HepG2 (cell line): ENCODE results near the gene DCDC1. TPM values are rescaled to one million over a fixed set of nuclear protein-coding genes. Genes with fewer than 3 reads are reported as not detected.

Experiments
- ATAC-seq: fragments of 200-7000 bp; cut with Tn5 transposase; 3 replicates; pipeline ENCODE4 v1.9.1; 2020; ENCODE audit warnings: mild to moderate bottlenecking, moderate library complexity
- BruUV-seq: library from RNA; stranded (reverse); fragments of 400-500 nt; replicated peaks from 2 replicates; lab custom pipeline; 2021; lab: Mats Ljungman, UMichigan
- CTCF ChIA-PET: fragments of 300-600 bp; formaldehyde crosslinking; extraction: SDS; loops from one replicate; lab custom pipeline; 2021; ENCODE audit warnings: low total read pairs, inconsistent platforms, low intra/inter-chr PET ratio; lab: Yijun Ruan, JAX
- POLR2A ChIA-PET: fragments of 350-600 bp; sonication (Branson Sonifier 250); formaldehyde crosslinking; loops from one replicate; lab custom pipeline; 2020; ENCODE audit warnings: antibody characterized with exemption, inconsistent platforms; lab: Yijun Ruan, JAX
- DNase-seq: peaks from one replicate; pipeline ENCODE4 v3.0.0-alpha.2; 2015; ENCODE audit warnings: low spot score
- FAIRE-seq: peaks from 3 replicates; lab custom pipeline; 2011; peaks lifted over from hg19 to GRCh38; lab: Jason Lieb, UNC
- H2AFZ ChIP-seq: one replicate; pipeline ENCODE4 v1.6.1; 2011; ENCODE audit warnings: low read length, inconsistent platforms
- H3K27ac ChIP-seq: fragments of 300-600 bp; 3 replicates; pipeline ENCODE4 v1.8.0; 2011; ENCODE audit warnings: mixed run types, mild to moderate bottlenecking, mixed read lengths, low read length, inconsistent platforms; ENCODE audit not compliant: insufficient read depth; ENCODE audit errors: extremely low read length
- H3K27me3 ChIP-seq, 2 experiments: fragments of 200-600 bp in 1 of 2; 2 replicates in 1 of 2; 3 replicates in 1 of 2; pipeline versions ENCODE4 v1.6.0 to v1.8.0; 2011; ENCODE audit warnings: low read length in 2 of 2, mild to moderate bottlenecking in 2 of 2, moderate library complexity in 2 of 2, inconsistent platforms in 1 of 2; ENCODE audit not compliant: insufficient read depth in 2 of 2, control insufficient read depth in 1 of 2
- H3K36me3 ChIP-seq, 2 experiments: fragments of 200-600 bp in 1 of 2; replicated peaks in 1 of 2; 2 replicates in 1 of 2; 3 replicates in 1 of 2; pipeline versions ENCODE4 v1.5.1 to v1.8.0; 2011; ENCODE audit warnings: low read length in 2 of 2, inconsistent platforms in 1 of 2; ENCODE audit not compliant: insufficient read depth in 2 of 2, control insufficient read depth in 1 of 2
- H3K4me1 ChIP-seq: 2 replicates; pipeline ENCODE4 v1.5.1; 2012; ENCODE audit warnings: low read length, inconsistent platforms; ENCODE audit not compliant: insufficient read depth
- H3K4me2 ChIP-seq: 2 replicates; pipeline ENCODE4 v1.6.0; 2011; ENCODE audit warnings: low read depth, low read length, inconsistent platforms
- H3K4me3 ChIP-seq, 3 experiments: fragments of 200-600 bp in 1 of 3; sonication (generic), shearing (Covaris generic) in 1 of 3; replicated peaks in 1 of 3; 2 replicates each; pipeline ENCODE4 v1.5.1; 2011 to 2016; ENCODE audit warnings: low read length in 3 of 3, inconsistent platforms in 2 of 3, low read depth in 2 of 3, mild to moderate bottlenecking in 2 of 3, control low read depth in 1 of 3, mixed read lengths in 1 of 3; ENCODE audit not compliant: insufficient read depth in 1 of 3
- H3K79me2 ChIP-seq: one replicate; pipeline ENCODE4 v1.6.1; 2011; ENCODE audit warnings: low read length, inconsistent platforms; ENCODE audit not compliant: insufficient read depth
- H3K9ac ChIP-seq: 2 replicates; pipeline ENCODE4 v1.6.0; 2011; ENCODE audit warnings: mild to moderate bottlenecking, low read depth, low read length, inconsistent platforms; ENCODE audit not compliant: insufficient read depth
- H3K9me3 ChIP-seq: 2 replicates; pipeline ENCODE4 v1.5.1; 2012; ENCODE audit warnings: mild to moderate bottlenecking, low read length
- H4K20me1 ChIP-seq: 2 replicates; pipeline ENCODE4 v1.6.0; 2011; ENCODE audit warnings: inconsistent platforms, mild to moderate bottlenecking, low read length, moderate library complexity; ENCODE audit not compliant: insufficient read depth
- HNRNPH1 ChIP-seq: fragments of 200-400 bp; formaldehyde crosslinking; optimal IDR thresholded peaks from 2 replicates; pipeline ENCODE3; 2017; ENCODE audit warnings: mild to moderate bottlenecking, low read depth, low read length
- JARID2 ChIP-seq: sonication (generic); formaldehyde crosslinking; IDR thresholded peaks from 2 replicates; pipeline ENCODE4 v1.8.1; 2023; ENCODE audit warnings: missing genetic modification reagents, inconsistent platforms; ENCODE audit not compliant: insufficient replicate concordance
- KDM2A ChIP-seq: sonication (generic); formaldehyde crosslinking; IDR thresholded peaks from 2 replicates; pipeline ENCODE4 v1.4.0; 2020; ENCODE audit warnings: low read depth, missing genetic modification reagents, borderline replicate concordance
- MYC ChIP-seq: sonication (generic); formaldehyde crosslinking; IDR thresholded peaks from 2 replicates; pipeline ENCODE4 v1.9.0; 2021; ENCODE audit warnings: missing genetic modification reagents, borderline replicate concordance
- POLR2AphosphoS2 ChIP-seq: IDR thresholded peaks from 2 replicates; pipeline ENCODE4 v1.6.1; 2011; ENCODE audit warnings: low read depth, low read length, improper control_type of control experiment
- PTBP1 ChIP-seq: fragments of 200-400 bp; formaldehyde crosslinking; IDR thresholded peaks from 2 replicates; pipeline ENCODE4 v1.6.1; 2018; ENCODE audit warnings: low read length, low read depth; ENCODE audit not compliant: poor library complexity, severe bottlenecking
- YEATS4 ChIP-seq: sonication (generic); formaldehyde crosslinking; IDR thresholded peaks from 2 replicates; pipeline ENCODE4 v1.4.0; 2020; ENCODE audit warnings: missing genetic modification reagents, borderline replicate concordance
- ZNF205 ChIP-seq: IDR thresholded peaks from 2 replicates; pipeline ENCODE4 v1.6.1; 2018; ENCODE audit warnings: missing biosample characterization, missing genetic modification reagents
- ZNF235 ChIP-seq: sonication (generic); formaldehyde crosslinking; IDR thresholded peaks from 2 replicates; pipeline ENCODE4 v1.8.1; 2023; ENCODE audit warnings: mild to moderate bottlenecking, missing genetic modification reagents, borderline replicate concordance
- WGBS: methylation state at CpG from one replicate; pipeline ENCODE4 v1.1.6; 2017; ENCODE audit warnings: low lambda C conversion rate; 5-methylcytosine and 5-hydroxymethylcytosine counted together
- in situ Hi-C: cut with HindIII; loops from 2 replicates; pipeline ENCODE4 v1.10.0; 2017; ENCODE audit warnings: low pct_unique_long_range_greater_than_20kb; ENCODE audit not compliant: extremely low pct_ligation_motif_present
- intact Hi-C: fragments of 100-400 bp; cut with micrococcal nuclease; formaldehyde crosslinking; loops from one replicate; pipeline ENCODE4 v1.10.0; 2022; ENCODE audit not compliant: unreplicated experiment
- polyA plus RNA-seq, 8 experiments: library from polyadenylated mRNA; depleted of rRNA in 3 of 8; stranded (reverse) in 7 of 8; unstranded in 1 of 8; fragments of >200 nt; fragmentation: Illumina TruSeq in 4 of 8; extraction: Trizol in 4 of 8; gene quantifications; 2 replicates each; pipeline versions ENCODE4 v1.2.1 to v1.2.3, GENCODE V29; 2011 to 2016; ENCODE audit warnings: low read depth in 4 of 8, missing spikeins in 1 of 8, mixed read lengths in 1 of 8; ENCODE audit not compliant: insufficient read depth in 1 of 8
- total RNA-seq, 5 experiments: library from RNA; depleted of rRNA; stranded (reverse); fragments of >200 nt; fragmentation: Illumina TruSeq; extraction: Trizol; gene quantifications; 2 replicates each; pipeline ENCODE4 v1.2.3, GENCODE V29; 2016; ENCODE audit warnings: low read depth in 1 of 5
- TF ChIP-seq, protein P1 (sequence below): sonication (generic); formaldehyde crosslinking; IDR thresholded peaks from 2 replicates; pipeline ENCODE4 v1.4.0; 2020; ENCODE audit warnings: missing genetic modification reagents, borderline replicate concordance
- TF ChIP-seq, protein P2 (sequence below): sonication (generic); formaldehyde crosslinking; IDR thresholded peaks from 2 replicates; pipeline ENCODE4 v1.5.0; 2020; ENCODE audit warnings: mild to moderate bottlenecking, missing genetic modification reagents
- TF ChIP-seq, protein P3 (sequence below): sonication (generic); formaldehyde crosslinking; IDR thresholded peaks from 2 replicates; pipeline ENCODE4 v1.5.1; 2020; ENCODE audit warnings: missing genetic modification reagents, mild to moderate bottlenecking, borderline replicate concordance

The DCDC1 gene
- total and polyA plus RNA-seq, 2 of the 13 experiments (the other 11 are each of a cell fraction or from before 2014, with no cell fraction given) = 0.12 to 0.27 TPM

DNA sequence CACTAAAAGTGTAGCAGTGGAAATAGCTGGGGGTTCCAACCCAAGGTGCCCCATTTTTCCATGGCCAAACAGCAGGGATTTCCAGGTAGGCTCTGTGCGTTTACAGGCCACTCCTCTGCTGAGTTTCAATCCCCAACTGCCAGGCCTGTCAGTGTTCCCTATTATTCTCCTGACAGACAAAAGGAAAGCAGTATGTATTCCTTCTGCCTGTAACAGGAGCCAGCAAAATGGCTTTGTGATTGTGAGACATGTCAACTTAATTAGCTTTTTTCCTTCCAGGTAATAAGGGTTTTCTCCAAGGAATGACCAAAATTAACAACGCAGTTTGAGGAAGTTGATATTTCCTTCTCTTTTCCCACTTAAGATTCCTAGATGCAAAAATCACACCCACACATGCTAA is 506.3 kb downstream of the DCDC1 start:
- H3K9me3 ChIP-seq = no peaks in the 10 kb centered on the region
- FAIRE-seq = no peak
- no TSS peak for BruUV-seq

DNA sequence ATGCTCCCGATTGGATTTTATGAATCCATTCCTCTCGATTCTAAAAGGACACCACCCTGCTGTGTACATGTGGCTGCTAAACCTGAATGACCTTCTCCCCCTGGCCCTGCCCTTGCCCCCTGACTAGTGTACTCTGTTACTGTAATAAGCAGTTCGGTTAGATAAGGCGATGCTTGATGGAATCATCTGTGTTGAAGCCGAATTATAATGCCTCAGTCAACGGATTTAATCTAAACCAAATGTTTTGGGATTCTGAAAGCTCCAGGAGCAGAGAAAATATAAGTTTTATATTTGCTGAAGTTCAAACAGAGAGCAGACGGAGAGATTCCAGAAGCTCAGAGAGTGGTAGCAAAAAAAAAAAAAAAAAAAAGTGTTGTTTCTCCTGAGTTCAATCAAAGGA is 508.0 kb downstream of the DCDC1 start:
- Histone ChIP-seq H3K36me3 (no peaks in the 10 kb centered on the region), H3K4me2 (no peak overlapping the region), H3K27me3 (no peaks in the 10 kb centered on the region), H2AFZ (no peak overlapping the region), H3K9me3 (no peaks in the 10 kb centered on the region), H3K9ac (no peak overlapping the region), H3K4me1 (no peaks in the 10 kb centered on the region), H3K4me3 (no peak overlapping the region), H3K27ac (no peak overlapping the region), H3K79me2 (no peaks in the 10 kb centered on the region), H4K20me1 (no peaks in the 10 kb centered on the region)
- BruUV-seq = no TSS peak
- POLR2A ChIA-PET = no interaction called here
- intact Hi-C loops = no loop called here
- FAIRE-seq (no peak), DNase-seq (no peak), ATAC-seq (no peak)
- 22% methylated on average over 7 of the region's 7 CpGs for WGBS
- CTCF ChIA-PET = no interaction called here
- in situ Hi-C loops = no loop called here
- TF ChIP-seq, protein P1, sequence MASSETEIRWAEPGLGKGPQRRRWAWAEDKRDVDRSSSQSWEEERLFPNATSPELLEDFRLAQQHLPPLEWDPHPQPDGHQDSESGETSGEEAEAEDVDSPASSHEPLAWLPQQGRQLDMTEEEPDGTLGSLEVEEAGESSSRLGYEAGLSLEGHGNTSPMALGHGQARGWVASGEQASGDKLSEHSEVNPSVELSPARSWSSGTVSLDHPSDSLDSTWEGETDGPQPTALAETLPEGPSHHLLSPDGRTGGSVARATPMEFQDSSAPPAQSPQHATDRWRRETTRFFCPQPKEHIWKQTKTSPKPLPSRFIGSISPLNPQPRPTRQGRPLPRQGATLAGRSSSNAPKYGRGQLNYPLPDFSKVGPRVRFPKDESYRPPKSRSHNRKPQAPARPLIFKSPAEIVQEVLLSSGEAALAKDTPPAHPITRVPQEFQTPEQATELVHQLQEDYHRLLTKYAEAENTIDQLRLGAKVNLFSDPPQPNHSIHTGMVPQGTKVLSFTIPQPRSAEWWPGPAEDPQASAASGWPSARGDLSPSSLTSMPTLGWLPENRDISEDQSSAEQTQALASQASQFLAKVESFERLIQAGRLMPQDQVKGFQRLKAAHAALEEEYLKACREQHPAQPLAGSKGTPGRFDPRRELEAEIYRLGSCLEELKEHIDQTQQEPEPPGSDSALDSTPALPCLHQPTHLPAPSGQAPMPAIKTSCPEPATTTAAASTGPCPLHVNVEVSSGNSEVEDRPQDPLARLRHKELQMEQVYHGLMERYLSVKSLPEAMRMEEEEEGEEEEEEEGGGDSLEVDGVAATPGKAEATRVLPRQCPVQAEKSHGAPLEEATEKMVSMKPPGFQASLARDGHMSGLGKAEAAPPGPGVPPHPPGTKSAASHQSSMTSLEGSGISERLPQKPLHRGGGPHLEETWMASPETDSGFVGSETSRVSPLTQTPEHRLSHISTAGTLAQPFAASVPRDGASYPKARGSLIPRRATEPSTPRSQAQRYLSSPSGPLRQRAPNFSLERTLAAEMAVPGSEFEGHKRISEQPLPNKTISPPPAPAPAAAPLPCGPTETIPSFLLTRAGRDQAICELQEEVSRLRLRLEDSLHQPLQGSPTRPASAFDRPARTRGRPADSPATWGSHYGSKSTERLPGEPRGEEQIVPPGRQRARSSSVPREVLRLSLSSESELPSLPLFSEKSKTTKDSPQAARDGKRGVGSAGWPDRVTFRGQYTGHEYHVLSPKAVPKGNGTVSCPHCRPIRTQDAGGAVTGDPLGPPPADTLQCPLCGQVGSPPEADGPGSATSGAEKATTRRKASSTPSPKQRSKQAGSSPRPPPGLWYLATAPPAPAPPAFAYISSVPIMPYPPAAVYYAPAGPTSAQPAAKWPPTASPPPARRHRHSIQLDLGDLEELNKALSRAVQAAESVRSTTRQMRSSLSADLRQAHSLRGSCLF (CRISPR knock-in tag) = no peak
- TF ChIP-seq ZNF205 (CRISPR knock-in tag) = no peak
- TF ChIP-seq HNRNPH1 = no peak
- TF ChIP-seq, protein P2, sequence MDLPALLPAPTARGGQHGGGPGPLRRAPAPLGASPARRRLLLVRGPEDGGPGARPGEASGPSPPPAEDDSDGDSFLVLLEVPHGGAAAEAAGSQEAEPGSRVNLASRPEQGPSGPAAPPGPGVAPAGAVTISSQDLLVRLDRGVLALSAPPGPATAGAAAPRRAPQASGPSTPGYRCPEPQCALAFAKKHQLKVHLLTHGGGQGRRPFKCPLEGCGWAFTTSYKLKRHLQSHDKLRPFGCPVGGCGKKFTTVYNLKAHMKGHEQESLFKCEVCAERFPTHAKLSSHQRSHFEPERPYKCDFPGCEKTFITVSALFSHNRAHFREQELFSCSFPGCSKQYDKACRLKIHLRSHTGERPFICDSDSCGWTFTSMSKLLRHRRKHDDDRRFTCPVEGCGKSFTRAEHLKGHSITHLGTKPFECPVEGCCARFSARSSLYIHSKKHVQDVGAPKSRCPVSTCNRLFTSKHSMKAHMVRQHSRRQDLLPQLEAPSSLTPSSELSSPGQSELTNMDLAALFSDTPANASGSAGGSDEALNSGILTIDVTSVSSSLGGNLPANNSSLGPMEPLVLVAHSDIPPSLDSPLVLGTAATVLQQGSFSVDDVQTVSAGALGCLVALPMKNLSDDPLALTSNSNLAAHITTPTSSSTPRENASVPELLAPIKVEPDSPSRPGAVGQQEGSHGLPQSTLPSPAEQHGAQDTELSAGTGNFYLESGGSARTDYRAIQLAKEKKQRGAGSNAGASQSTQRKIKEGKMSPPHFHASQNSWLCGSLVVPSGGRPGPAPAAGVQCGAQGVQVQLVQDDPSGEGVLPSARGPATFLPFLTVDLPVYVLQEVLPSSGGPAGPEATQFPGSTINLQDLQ (CRISPR knock-in tag) = no peak
- no peak for TF ChIP-seq ZNF235 (CRISPR knock-in tag)

More for the DNA sequence above, 506.3 kb downstream of the DCDC1 start:
- no peak for TF ChIP-seq KDM2A (CRISPR knock-in tag)
- no peak for TF ChIP-seq POLR2AphosphoS2
- TF ChIP-seq YEATS4 = no peak
- no peak for TF ChIP-seq MYC (CRISPR knock-in tag)
- TF ChIP-seq, protein P3, sequence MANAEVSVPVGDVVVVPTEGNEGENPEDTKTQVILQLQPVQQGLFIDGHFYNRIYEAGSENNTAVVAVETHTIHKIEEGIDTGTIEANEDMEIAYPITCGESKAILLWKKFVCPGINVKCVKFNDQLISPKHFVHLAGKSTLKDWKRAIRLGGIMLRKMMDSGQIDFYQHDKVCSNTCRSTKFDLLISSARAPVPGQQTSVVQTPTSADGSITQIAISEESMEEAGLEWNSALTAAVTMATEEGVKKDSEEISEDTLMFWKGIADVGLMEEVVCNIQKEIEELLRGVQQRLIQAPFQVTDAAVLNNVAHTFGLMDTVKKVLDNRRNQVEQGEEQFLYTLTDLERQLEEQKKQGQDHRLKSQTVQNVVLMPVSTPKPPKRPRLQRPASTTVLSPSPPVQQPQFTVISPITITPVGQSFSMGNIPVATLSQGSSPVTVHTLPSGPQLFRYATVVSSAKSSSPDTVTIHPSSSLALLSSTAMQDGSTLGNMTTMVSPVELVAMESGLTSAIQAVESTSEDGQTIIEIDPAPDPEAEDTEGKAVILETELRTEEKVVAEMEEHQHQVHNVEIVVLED = no peak
- TF ChIP-seq JARID2 (CRISPR knock-in tag) = no peak
- TF ChIP-seq PTBP1 = no peak
- Histone ChIP-seq H3K4me1 (no peaks in the 10 kb centered on the region), H3K9ac (no peak overlapping the region), H3K79me2 (no peaks in the 10 kb centered on the region), H2AFZ (no peak overlapping the region), H3K27ac (no peak overlapping the region), H3K36me3 (no peaks in the 10 kb centered on the region), H4K20me1 (no peaks in the 10 kb centered on the region), H3K27me3 (no peaks in the 10 kb centered on the region), H3K4me3 (no peak overlapping the region), H3K4me2 (no peak overlapping the region)
- DNase-seq = no peak
- in situ Hi-C loops = no loop called here
- WGBS = 50% methylated on average over 2 of the region's 2 CpGs
- intact Hi-C loops = no loop called here
- ATAC-seq = no peak
- ChIA-PET CTCF (no interaction called here), POLR2A (no interaction called here)
